ENCODE data around the gene RBP3. TPM values are rescaled to one million over a fixed set of nuclear protein-coding genes. Genes with fewer than 3 reads are reported as not detected.

The RBP3 gene
- total RNA-seq, 1 donor from 2014 or later, result not detected

Other genes with a start within 250 kb of the RBP3 start
- 6.5 TPM for gene GDF10, start 48.2 kb upstream of the RBP3 start, total RNA-seq
- not detected for gene GDF2, start 25.9 kb upstream of the RBP3 start, total RNA-seq
- gene ZNF488, start 35.9 kb downstream of the RBP3 start, total RNA-seq, result 0.41 TPM
- gene ANXA8, start 135.8 kb downstream of the RBP3 start, total RNA-seq, result not detected
- not detected for gene FAM25G, start 143.3 kb downstream of the RBP3 start, total RNA-seq
- gene AGAP9, start 175.3 kb downstream of the RBP3 start, total RNA-seq, result 1.2 TPM

Measured in frontal cortex (tissue), 1 donor.